ENCODE data around the gene ALPG. TPM values are rescaled to one million over a fixed set of nuclear protein-coding genes. Genes with fewer than 3 reads are reported as not detected.

Gene ALPG
- total and polyA plus RNA-seq, 2 experiments from 2014 or later = not detected

GRCh38 chr2:232415736-232416520 lies 9.3 kb downstream of the ALPG start:
- Histone ChIP-seq H3K27me3 (replicated peaks; ENCODE audit: insufficient read depth) (peaks cover 52% of the 10 kb centered on the region), H3K4me2 (ENCODE audit: unreplicated experiment) (no peak overlapping the region), H3K27ac (no peak overlapping the region), H3K79me2 (ENCODE audit: insufficient read depth) (no peaks in the 10 kb centered on the region), H3K4me1 (ENCODE audit: insufficient read depth) (no peaks in the 10 kb centered on the region), H3K9ac (no peak overlapping the region), H3K9me3 (ENCODE audit: low read depth) (no peaks in the 10 kb centered on the region), H3K9me2 (ENCODE audit: insufficient read depth) (no peaks in the 10 kb centered on the region), H3F3A (ENCODE audit: insufficient read depth) (no peaks in the 10 kb centered on the region), H2AFZ (no peak overlapping the region), H4K20me1 (ENCODE audit: insufficient read depth) (no peaks in the 10 kb centered on the region), H3K4me3 (no peak overlapping the region), H3K36me3 (ENCODE audit: low read depth) (no peaks in the 10 kb centered on the region)
- WGBS, 2 experiments (ENCODE audit: low coverage in 1 of 2, low lambda C conversion rate in 2 of 2, missing lambda C conversion rate in 2 of 2) = 66 to 75% methylated on average over 12 of the region's 12 CpGs
- in situ Hi-C loops (cut with MboI) = no loop called here
- TF ChIP-seq EZH2phosphoT487 (IDR thresholded peaks at IDR 0.05; ENCODE audit: insufficient read depth, low read depth) = no peak
- TF ChIP-seq EZH2 (IDR thresholded peaks at IDR 0.05; ENCODE audit: insufficient read depth, poor library complexity, severe bottlenecking) = no peak
- no peak for DNase-seq

GRCh38 chr2:232416521-232417470 lies 10.2 kb downstream of the ALPG start:
- Histone ChIP-seq H3K9ac (no peak overlapping the region), H3K9me2 (ENCODE audit: insufficient read depth) (no peaks in the 10 kb centered on the region), H3K27ac (no peak overlapping the region), H3K9me3 (ENCODE audit: low read depth) (no peaks in the 10 kb centered on the region), H3F3A (ENCODE audit: insufficient read depth) (no peaks in the 10 kb centered on the region), H4K20me1 (ENCODE audit: insufficient read depth) (no peaks in the 10 kb centered on the region), H2AFZ (no peak overlapping the region), H3K4me1 (ENCODE audit: insufficient read depth) (no peaks in the 10 kb centered on the region), H3K27me3 (replicated peaks; ENCODE audit: insufficient read depth) (peaks cover 56% of the 10 kb centered on the region), H3K36me3 (ENCODE audit: low read depth) (no peaks in the 10 kb centered on the region), H3K79me2 (ENCODE audit: insufficient read depth) (no peaks in the 10 kb centered on the region), H3K4me2 (ENCODE audit: unreplicated experiment) (no peak overlapping the region), H3K4me3 (no peak overlapping the region)
- DNase-seq = no peak
- 58 to 68% methylated on average over 15 to 17 of the region's 17 CpGs for WGBS, 2 experiments (ENCODE audit: low coverage in 1 of 2, low lambda C conversion rate in 2 of 2, missing lambda C conversion rate in 2 of 2)
- in situ Hi-C loops (cut with MboI) = no loop called here
- TF ChIP-seq EZH2phosphoT487 (IDR thresholded peaks at IDR 0.05; ENCODE audit: insufficient read depth, low read depth) (no peak), EZH2 (IDR thresholded peaks at IDR 0.05; ENCODE audit: insufficient read depth, poor library complexity, severe bottlenecking) (no peak)

- Histone ChIP-seq H3K9me2 (ENCODE audit: insufficient read depth) (no peaks in the 10 kb centered on the region), H4K20me1 (ENCODE audit: insufficient read depth) (no peaks in the 10 kb centered on the region), H3K36me3 (ENCODE audit: low read depth) (no peaks in the 10 kb centered on the region), H3K27me3 (replicated peaks; ENCODE audit: insufficient read depth) (peaks cover 60% of the 10 kb centered on the region), H3K27ac (no peak overlapping the region), H3K9me3 (ENCODE audit: low read depth) (no peaks in the 10 kb centered on the region), H3K9ac (no peak overlapping the region), H3K79me2 (ENCODE audit: insufficient read depth) (no peaks in the 10 kb centered on the region), H3K4me1 (ENCODE audit: insufficient read depth) (no peaks in the 10 kb centered on the region), H2AFZ (no peak overlapping the region), H3K4me3 (no peak overlapping the region), H3F3A (ENCODE audit: insufficient read depth) (no peaks in the 10 kb centered on the region), H3K4me2 (ENCODE audit: unreplicated experiment) (no peak overlapping the region)
- WGBS, 2 experiments (ENCODE audit: low coverage in 1 of 2, low lambda C conversion rate in 2 of 2, missing lambda C conversion rate in 2 of 2) = 58 to 66% methylated on average over 5 of the region's 5 CpGs
- in situ Hi-C loops (cut with MboI) = no loop called here
- no peak for DNase-seq
- TF ChIP-seq EZH2phosphoT487 (IDR thresholded peaks at IDR 0.05; ENCODE audit: insufficient read depth, low read depth) = no peak
- no peak for TF ChIP-seq EZH2 (IDR thresholded peaks at IDR 0.05; ENCODE audit: insufficient read depth, poor library complexity, severe bottlenecking)
These were observed 10.8 kb downstream of the ALPG start for GRCh38 chr2:232417489-232417888.

- H3K79me2 ChIP-seq (ENCODE audit: insufficient read depth) = no peaks in the 10 kb centered on the region
- in situ Hi-C loops (cut with MboI) = no loop called here
- H3K36me3 ChIP-seq (ENCODE audit: low read depth) = no peaks in the 10 kb centered on the region
- H3K4me2 ChIP-seq (ENCODE audit: unreplicated experiment) = no peak overlapping the region
- H3K9ac ChIP-seq = no peak overlapping the region
- no peaks in the 10 kb centered on the region for H3F3A ChIP-seq (ENCODE audit: insufficient read depth)
- H3K27ac ChIP-seq = no peak overlapping the region
- WGBS, 2 experiments (ENCODE audit: low coverage in 1 of 2, low lambda C conversion rate in 2 of 2, missing lambda C conversion rate in 2 of 2) = 46 to 68% methylated on average over 5 of the region's 6 CpGs
- H3K4me3 ChIP-seq = no peak overlapping the region
- peaks cover 59% of the 10 kb centered on the region for H3K27me3 ChIP-seq (replicated peaks; ENCODE audit: insufficient read depth)
- H3K9me3 ChIP-seq (ENCODE audit: low read depth) = no peaks in the 10 kb centered on the region
- H3K9me2 ChIP-seq (ENCODE audit: insufficient read depth) = no peaks in the 10 kb centered on the region
- DNase-seq = no peak
- TF ChIP-seq EZH2 (IDR thresholded peaks at IDR 0.05; ENCODE audit: insufficient read depth, poor library complexity, severe bottlenecking) = no peak
- TF ChIP-seq EZH2phosphoT487 (IDR thresholded peaks at IDR 0.05; ENCODE audit: insufficient read depth, low read depth) = no peak
- no peaks in the 10 kb centered on the region for H4K20me1 ChIP-seq (ENCODE audit: insufficient read depth)
- no peaks in the 10 kb centered on the region for H3K4me1 ChIP-seq (ENCODE audit: insufficient read depth)
- no peak overlapping the region for H2AFZ ChIP-seq
These were observed 11.4 kb downstream of the ALPG start for GRCh38 chr2:232418056-232418455.

Measured in GM23248 (cell line).